Astrocyte of the spinal cord (primary cell): ENCODE measurements around the gene CDC37.
"Not testable (repeated sequence)": the region's sequence is repeated elsewhere in the genome, so short reads cannot be mapped to it uniquely, and the experiment has no call there.

Experiments
- DNase-seq: peaks from one replicate; pipeline ENCODE4 v3.0.0; 2011; ENCODE audit warnings: low read depth, low spot score
- H3K4me3 ChIP-seq: 2 replicates; pipeline ENCODE4 v1.5.1; 2011; ENCODE audit warnings: low read depth, mild to moderate bottlenecking, low read length, moderate library complexity
- CTCF ChIP-seq: IDR thresholded peaks from 2 replicates; pipeline ENCODE4 v1.5.1; 2012; ENCODE audit warnings: low read depth, mild to moderate bottlenecking, low read length, inconsistent platforms
- in situ Hi-C: cut with HindIII; loops from 2 replicates; pipeline ENCODE4 v1.10.0; 2017; ENCODE audit warnings: low sequenced_read_pairs

Gene CDC37

GRCh38 chr19:10372690-10373089 is 30.7 kb downstream of the CDC37 start:
- DNase-seq, result no peak
- in situ Hi-C loops, result no loop called here
- no peak overlapping the region for H3K4me3 ChIP-seq
- no peak for TF ChIP-seq CTCF

- DNase-seq, result no peak
These were observed 35.1 kb downstream of the CDC37 start for GRCh38 chr19:10368101-10368803.

GRCh38 chr19:10366950-10367512 is 36.3 kb downstream of the CDC37 start:
- H3K4me3 ChIP-seq, in situ Hi-C loops, DNase-seq: not testable (repeated sequence)

More at GRCh38 chr19:10368101-10368803, 35.1 kb downstream of the CDC37 start:
- no peak for TF ChIP-seq CTCF
- no peak overlapping the region for H3K4me3 ChIP-seq
- in situ Hi-C loops, result no loop called here

- H3K4me3 ChIP-seq, result no peak overlapping the region
- no peak for TF ChIP-seq CTCF
- in situ Hi-C loops, result no loop called here
- no peak for DNase-seq
These were observed 37.8 kb downstream of the CDC37 start for GRCh38 chr19:10365518-10365917.

GRCh38 chr19:10364644-10365043 is 38.7 kb downstream of the CDC37 start:
- no peak for DNase-seq
- no peak for TF ChIP-seq CTCF
- in situ Hi-C loops, result no loop called here
- H3K4me3 ChIP-seq, result no peak overlapping the region

GRCh38 chr19:10363789-10364281 is 39.5 kb downstream of the CDC37 start:
- TF ChIP-seq CTCF, result no peak
- in situ Hi-C loops, result no loop called here
- peak; percentile 51 for DNase-seq
- H3K4me3 ChIP-seq, result no peak overlapping the region

GRCh38 chr19:10362259-10362658 is 41.1 kb downstream of the CDC37 start:
- DNase-seq, result no peak
- no peak for TF ChIP-seq CTCF
- H3K4me3 ChIP-seq, result no peak overlapping the region
- in situ Hi-C loops, result no loop called here
